ENCODE data around the gene BMPER.

GRCh38 chr7:33970536-33970935, 65.2 kb downstream of the BMPER start:
- no peak for TF ChIP-seq EZH2phosphoT487 (IDR thresholded peaks at IDR 0.05; ENCODE audit: insufficient read depth, low read depth)
- TF ChIP-seq EZH2 (IDR thresholded peaks at IDR 0.05; ENCODE audit: insufficient read depth, poor library complexity, severe bottlenecking): no peak
